HG02763 (cell line): ENCODE results near the gene FBXO44.

Source experiments
- ATAC-seq: cut with Tn5 transposase; IDR thresholded peaks from one replicate; pipeline ENCODE4 v1.9.1; 2021; ENCODE audit warnings: mild to moderate bottlenecking, moderate library complexity; ENCODE audit not compliant: unreplicated experiment

Gene FBXO44

GRCh38 chr1:11705596-11705995 is 50.9 kb downstream of the FBXO44 start:
- ATAC-seq, result no peak

GRCh38 chr1:11706292-11706691 is 51.6 kb downstream of the FBXO44 start:
- no peak for ATAC-seq

- ATAC-seq, result no peak
Measured at GRCh38 chr1:11707621-11708276, 53.1 kb downstream of the FBXO44 start.

DNA sequence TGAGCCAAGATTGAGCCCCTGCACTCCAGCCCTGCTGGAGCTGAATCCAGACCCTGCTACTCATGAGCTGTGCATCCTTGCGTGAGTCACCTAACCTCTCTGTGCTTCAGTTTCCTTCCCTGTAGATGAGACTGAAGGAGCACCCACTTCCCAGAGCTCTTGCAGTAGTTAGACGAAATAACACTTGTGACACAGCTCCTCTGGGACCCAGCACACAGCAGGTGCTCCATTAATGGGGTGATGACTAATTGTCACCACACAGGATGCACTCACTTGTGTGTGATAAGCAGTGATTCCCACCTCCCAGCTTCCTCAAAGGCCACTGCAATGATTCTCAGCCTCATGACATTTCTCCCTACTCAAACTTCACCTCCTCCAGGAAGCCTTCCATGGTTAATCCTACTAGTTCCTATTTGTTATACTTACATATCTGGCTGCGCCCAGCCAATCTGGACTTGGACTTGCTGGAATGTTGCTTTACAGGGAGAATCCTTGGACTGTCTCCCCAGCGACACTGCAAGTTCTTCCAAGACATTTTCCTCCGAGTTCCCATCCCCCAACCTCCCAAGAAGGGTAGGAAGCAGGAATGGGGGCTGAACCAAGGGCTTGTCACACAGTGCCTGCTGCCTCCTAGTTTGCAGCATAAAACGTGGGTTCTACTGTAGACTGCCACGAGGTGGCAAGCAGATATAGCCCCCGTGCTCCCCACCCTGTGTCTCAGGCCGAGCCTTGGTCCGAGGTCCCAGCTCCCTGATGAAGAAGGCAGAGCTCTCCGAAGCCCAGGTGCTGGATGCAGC is 54.1 kb downstream of the FBXO44 start:
- no peak for ATAC-seq

- ATAC-seq, result no peak
Measured at GRCh38 chr1:11711490-11711889, 56.8 kb downstream of the FBXO44 start.

GRCh38 chr1:11712285-11712684 is 57.6 kb downstream of the FBXO44 start:
- ATAC-seq, result no peak
